ENCODE data around the gene RBM47.
"Not testable (repeated sequence)": the region's sequence is repeated elsewhere in the genome, so short reads cannot be mapped to it uniquely, and the experiment has no call there.

RBM47 gene

GRCh38 chr4:40526741-40527140, 102.9 kb downstream of the RBM47 start:
- no peak for DNase-seq (ENCODE audit: low read depth)

- no peak for DNase-seq (ENCODE audit: low read depth)
Observed at GRCh38 chr4:40525752-40526598, 103.7 kb downstream of the RBM47 start.

DNA sequence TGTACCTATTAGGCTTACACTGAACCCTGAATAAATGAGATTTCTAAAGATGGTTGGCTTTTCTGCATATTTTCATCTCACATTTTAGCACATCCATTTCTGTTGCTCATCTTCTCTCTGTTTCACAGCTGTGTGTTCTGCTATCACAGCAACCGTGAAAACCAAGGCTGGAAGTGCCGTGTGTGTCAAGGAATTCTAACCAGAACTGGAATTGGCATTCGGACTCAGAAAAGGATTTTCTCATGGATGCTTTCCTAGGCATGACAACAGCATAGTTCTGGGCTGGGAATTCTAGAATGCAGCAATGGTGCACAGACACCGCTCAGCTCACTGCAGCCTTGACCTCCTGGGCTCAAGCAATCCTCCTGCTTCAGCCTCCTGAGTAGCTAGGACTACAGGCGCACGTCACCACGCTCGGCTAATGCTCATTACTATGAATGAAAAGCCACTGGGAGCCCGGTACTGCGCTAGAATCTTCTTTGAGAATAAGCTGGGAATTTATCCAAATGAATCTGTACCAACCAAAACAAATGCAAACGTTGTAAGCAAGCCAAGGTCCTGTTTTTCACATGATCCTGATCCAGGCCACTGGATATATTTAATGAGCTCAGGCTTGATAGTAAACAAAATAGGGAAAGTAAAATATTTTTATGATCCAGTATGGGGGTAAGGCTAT, 105.2 kb downstream of the RBM47 start:
- DNase-seq (ENCODE audit: low read depth): no peak

- no peak for DNase-seq (ENCODE audit: low read depth)
Observed at GRCh38 chr4:40523581-40523980, 106.1 kb downstream of the RBM47 start.

DNA sequence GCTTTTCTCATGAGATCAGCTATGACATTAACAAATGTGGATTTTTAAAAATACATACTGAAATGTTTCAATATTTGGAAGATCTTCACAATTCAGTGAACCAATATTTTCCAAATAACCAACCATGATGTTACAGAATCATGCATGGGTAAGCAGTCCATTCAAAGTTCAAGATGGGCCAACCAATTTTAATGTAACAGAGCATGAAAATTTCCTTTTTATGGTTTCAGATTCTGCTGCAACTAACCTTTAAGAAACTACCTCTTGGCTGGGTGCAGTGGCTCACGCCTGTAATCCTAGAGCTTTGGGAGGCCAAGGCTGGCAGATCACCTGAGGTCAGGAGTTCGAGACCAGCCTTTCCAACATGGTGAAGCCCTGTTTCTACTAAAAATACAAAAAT, 107.7 kb downstream of the RBM47 start:
- DNase-seq (ENCODE audit: low read depth): no peak

DNA sequence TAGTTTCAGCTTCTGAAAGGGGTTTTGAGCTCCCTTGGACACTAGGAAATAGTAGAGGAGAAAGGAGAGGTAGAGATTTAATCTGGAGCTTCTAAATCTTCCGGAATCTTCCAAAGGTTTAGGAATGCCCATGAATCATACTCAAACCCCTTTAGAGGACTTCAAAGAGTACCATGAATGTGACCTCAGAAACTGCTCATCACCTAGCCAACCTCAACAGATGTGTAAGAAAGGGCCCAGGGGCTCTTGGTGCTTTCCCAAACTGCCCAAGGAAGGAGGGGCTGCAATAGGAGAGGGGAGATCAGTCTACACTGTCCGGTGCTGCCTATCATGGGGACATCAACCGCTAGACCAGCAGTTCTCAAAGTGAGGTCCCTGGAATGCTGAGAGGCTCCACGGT, 109.1 kb downstream of the RBM47 start:
- DNase-seq (ENCODE audit: low read depth): no peak

GRCh38 chr4:40517081-40517480, 112.6 kb downstream of the RBM47 start:
- DNase-seq (ENCODE audit: low read depth): not testable (repeated sequence)

- DNase-seq (ENCODE audit: low read depth): no peak
Observed at GRCh38 chr4:40516651-40517050, 113.0 kb downstream of the RBM47 start.

DNA sequence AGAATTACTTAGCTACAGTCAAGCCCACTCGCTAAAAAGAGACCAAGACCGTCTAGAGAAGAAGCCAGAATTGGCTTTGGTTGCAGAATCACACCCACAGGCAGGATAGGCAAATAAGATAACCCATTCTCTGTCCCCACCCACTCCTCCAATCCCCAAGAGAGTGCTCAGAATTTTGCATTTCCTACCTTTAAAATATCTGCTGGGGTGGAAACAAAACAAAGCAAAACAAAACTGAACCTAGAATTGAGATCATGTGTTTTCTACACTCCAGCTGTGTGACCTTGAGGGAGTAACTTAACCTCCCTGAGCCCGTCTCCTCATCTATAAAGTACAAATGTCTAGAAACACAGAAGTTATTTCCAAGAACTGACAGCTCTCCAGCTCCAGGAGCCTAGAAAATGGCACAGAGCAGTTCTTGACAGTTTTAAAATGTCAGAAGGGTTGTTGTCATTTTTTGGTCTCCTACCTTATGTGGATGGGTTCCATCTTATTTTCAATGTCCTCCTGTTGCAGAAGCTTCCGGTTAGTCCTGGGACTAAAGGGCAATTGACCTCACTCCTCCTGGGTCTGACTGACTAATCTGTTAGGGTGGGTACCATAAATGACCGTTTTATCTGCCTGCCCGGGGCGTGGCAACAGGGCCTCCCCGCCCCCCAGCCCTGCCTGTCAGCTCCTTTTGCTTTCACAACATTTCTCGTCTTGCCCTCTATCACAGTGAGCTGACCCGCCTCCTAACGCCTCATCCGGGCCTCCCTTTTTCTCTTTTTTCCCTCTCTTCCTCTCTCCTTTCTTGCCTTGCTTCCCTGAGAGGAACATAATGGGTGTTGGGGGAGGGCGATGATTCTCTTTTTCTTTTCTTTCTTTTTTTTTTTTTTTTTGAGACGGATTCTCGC, 114.0 kb downstream of the RBM47 start:
- DNase-seq (ENCODE audit: low read depth): no peak

GRCh38 chr4:40515037-40515397, 114.6 kb downstream of the RBM47 start:
- DNase-seq (ENCODE audit: low read depth): no peak

DNA sequence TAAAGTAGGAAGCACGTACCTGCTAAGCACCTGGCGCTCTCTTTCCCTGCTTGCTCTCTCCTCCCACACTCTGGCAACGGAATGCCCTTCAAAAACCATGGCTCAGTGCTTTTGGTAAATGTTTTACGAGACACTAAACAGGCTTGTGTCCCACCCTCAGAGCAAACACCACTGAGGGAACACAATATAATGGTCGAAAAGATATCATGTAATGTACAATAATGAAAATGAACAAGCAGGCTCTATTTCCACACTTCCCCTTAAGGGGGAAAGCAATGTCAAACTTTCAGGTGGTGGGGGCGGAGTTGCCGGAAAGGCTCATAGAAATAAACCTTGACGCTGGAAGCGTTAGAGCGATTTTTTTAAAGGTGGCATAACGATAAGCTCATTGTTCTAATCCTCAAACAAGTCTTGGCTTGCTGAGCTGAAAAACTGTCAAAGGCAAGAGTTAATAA, 115.1 kb downstream of the RBM47 start:
- DNase-seq (ENCODE audit: low read depth): no peak

DNA sequence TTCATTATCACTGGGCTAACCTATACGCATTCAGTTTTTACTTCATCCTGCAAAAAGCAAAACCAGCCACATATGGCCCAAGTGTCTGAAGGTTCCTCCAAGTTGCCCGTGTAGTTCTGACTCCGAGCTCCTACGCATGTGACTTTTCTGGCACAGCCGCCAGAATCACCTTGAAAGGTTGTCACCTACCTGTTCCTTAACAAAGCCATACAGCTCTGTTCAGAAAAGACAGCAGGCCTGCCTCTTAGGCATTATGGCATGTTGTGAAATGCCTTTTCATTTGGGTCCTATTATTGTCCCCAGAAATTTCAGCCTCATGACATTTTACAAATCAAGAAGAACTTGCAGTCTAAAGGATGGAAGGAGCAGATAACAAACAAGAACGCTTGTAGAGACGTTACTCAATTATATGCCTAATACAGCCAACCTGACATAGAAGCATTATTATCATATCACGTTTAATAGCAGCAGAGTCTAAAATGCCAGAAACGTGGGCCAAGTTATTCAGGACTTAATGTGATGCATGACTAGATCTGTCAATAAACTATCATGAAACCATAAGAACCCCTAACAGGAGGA, 118.5 kb downstream of the RBM47 start:
- no peak for DNase-seq (ENCODE audit: low read depth)

DNA sequence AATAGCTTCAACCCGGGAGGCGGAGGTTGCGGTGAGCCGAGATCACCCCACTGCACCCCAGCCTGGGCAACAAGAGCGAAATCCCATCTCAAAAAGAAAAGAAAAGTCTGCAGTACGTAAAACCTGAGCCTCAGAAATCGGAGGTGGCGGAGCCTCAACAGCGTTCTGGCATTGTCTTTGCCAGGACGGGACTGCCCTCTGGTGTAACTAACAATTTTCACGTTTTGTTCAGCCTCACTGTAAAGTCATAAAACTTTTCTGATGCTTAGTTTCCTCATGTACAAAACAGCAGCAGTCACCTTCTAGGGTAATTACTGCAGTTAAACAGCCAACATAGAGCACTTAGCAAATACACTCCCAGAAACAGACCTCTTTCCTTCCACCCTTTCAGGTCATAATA, 121.7 kb downstream of the RBM47 start:
- no peak for DNase-seq (ENCODE audit: low read depth)

- no peak for DNase-seq (ENCODE audit: low read depth)
Observed at GRCh38 chr4:40506492-40506891, 123.2 kb downstream of the RBM47 start.

- no peak for DNase-seq (ENCODE audit: low read depth)
Observed at GRCh38 chr4:40506066-40506465, 123.6 kb downstream of the RBM47 start.

- DNase-seq (ENCODE audit: low read depth): no peak
Observed at GRCh38 chr4:40502934-40503333, 126.7 kb downstream of the RBM47 start.

GRCh38 chr4:40502220-40502619, 127.4 kb downstream of the RBM47 start:
- no peak for DNase-seq (ENCODE audit: low read depth)

DNA sequence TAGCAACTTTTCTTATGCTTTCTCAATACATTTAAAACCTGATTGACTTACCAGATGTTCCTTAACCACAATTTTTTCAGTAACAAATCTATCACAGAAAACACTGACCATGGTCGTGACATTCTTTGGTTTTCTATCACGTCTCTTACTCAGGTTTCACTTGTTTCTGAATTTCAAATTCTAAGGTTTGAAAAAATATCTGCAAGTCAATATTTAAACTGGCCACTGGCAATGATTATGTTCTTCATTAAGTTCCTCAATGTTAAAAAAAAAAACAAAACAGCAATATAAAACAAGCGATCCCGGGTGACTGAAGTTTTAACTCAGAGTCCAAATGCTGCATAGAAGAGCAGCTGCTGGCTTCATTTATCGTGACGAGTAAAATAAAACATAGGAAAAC, 128.9 kb downstream of the RBM47 start:
- no peak for DNase-seq (ENCODE audit: low read depth)

GRCh38 chr4:40493160-40493559, 136.5 kb downstream of the RBM47 start:
- no peak for DNase-seq (ENCODE audit: low read depth)

DNA sequence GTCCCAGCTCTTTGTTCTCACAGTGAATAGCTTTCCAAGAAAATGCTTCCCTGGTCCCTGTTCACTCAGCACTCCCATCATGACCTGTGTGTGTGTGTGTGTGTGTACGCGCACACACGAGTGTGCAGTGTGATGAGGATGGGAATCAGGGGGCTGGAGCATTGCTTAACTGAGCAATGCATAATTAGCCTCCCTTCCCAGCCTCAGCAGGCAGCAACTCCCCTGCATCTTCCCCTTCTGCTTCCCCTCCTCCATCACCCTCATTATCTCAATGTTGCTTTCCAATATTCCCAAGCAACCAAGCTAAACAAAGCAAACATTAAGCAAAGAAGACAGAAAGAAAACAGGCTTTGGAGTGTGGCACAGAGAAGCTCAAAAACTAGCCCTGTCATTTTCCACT, 137.0 kb downstream of the RBM47 start:
- DNase-seq (ENCODE audit: low read depth): no peak

- no peak for DNase-seq (ENCODE audit: low read depth)
Observed at GRCh38 chr4:40490481-40490880, 139.2 kb downstream of the RBM47 start.

GRCh38 chr4:40489961-40490360, 139.7 kb downstream of the RBM47 start:
- DNase-seq (ENCODE audit: low read depth): no peak
